ENCODE measurements around the gene UBLCP1.

GRCh38 chr5:159304961-159305595, 42.0 kb downstream of the UBLCP1 start:
- TF ChIP-seq CTCF (IDR thresholded peaks at IDR 0.05) (no peak), HMGXB4 (CRISPR knock-in tag; IDR thresholded peaks at IDR 0.05; ENCODE audit: borderline replicate concordance) (no peak), ELK1 (IDR thresholded peaks at IDR 0.05; ENCODE audit: low read depth, low read length) (no peak), POLR2A (IDR thresholded peaks at IDR 0.05; ENCODE audit: low read length) (no peak), CEBPB (IDR thresholded peaks at IDR 0.05) (no peak), MAX (IDR thresholded peaks at IDR 0.05) (no peak), JUN (IDR thresholded peaks at IDR 0.05) (no peak), POLR2AphosphoS2 (conservative IDR thresholded peaks at IDR 0.05; ENCODE audit: low read length) (no peak), FOSL2 (IDR thresholded peaks at IDR 0.05) (no peak), FOSL2 (CRISPR knock-in tag; IDR thresholded peaks at IDR 0.05) (no peak), FOXS1 (CRISPR knock-in tag; IDR thresholded peaks at IDR 0.05) (no peak)
